Left ventricle myocardium inferior (tissue), 1 donor: Measurements from ENCODE around the gene KCND3. TPM values are rescaled to one million over a fixed set of nuclear protein-coding genes. Genes with fewer than 3 reads are reported as not detected.

ENCODE experiments used
- DNase-seq: peaks from one replicate; pipeline ENCODE4 v3.0.0-alpha.2; 2020
- H3K27ac ChIP-seq: fragments of 200-600 bp; replicated peaks from 2 replicates; pipeline ENCODE4 v1.8.0; 2021
- H3K27me3 ChIP-seq: fragments of 200-600 bp; 2 replicates; pipeline ENCODE4 v1.8.0; 2021; ENCODE audit warnings: low read depth
- H3K36me3 ChIP-seq: fragments of 200-600 bp; 2 replicates; pipeline ENCODE4 v1.8.0; 2021
- H3K4me1 ChIP-seq: fragments of 200-600 bp; 2 replicates; pipeline ENCODE4 v1.8.0; 2021
- H3K4me3 ChIP-seq: fragments of 200-600 bp; 2 replicates; pipeline ENCODE4 v1.8.0; 2021; ENCODE audit warnings: mild to moderate bottlenecking, moderate library complexity
- H3K9me3 ChIP-seq: fragments of 200-600 bp; replicated peaks from 2 replicates; pipeline ENCODE4 v1.8.0; 2021
- intact Hi-C: fragments of 100-400 bp; cut with micrococcal nuclease; formaldehyde crosslinking; loops from one replicate; pipeline ENCODE4 v1.11.0; 2022
- total RNA-seq: library from RNA; stranded (reverse); fragmentation: NEBNext Ultra II Directional; extraction: Animal tissue kit (Norgen Biotek cat#: 25700); gene quantifications from one replicate; pipeline ENCODE4 v1.2.1, GENCODE V29; 2021
- TF ChIP-seq, protein P1 (sequence below): fragments of 200-600 bp; IDR thresholded peaks from 2 replicates; pipeline ENCODE4 v1.8.0; 2021; ENCODE audit warnings: antibody characterized with exemption, mild to moderate bottlenecking, borderline replicate concordance
- donor health status: DM: no; HTN: yes; CAD: no; lungs with severe emphysema.

Gene KCND3
- total RNA-seq, 1 donor from 2014 or later = 19.2 TPM

- no peak overlapping the region for H3K27ac ChIP-seq
- TF ChIP-seq, protein P1, sequence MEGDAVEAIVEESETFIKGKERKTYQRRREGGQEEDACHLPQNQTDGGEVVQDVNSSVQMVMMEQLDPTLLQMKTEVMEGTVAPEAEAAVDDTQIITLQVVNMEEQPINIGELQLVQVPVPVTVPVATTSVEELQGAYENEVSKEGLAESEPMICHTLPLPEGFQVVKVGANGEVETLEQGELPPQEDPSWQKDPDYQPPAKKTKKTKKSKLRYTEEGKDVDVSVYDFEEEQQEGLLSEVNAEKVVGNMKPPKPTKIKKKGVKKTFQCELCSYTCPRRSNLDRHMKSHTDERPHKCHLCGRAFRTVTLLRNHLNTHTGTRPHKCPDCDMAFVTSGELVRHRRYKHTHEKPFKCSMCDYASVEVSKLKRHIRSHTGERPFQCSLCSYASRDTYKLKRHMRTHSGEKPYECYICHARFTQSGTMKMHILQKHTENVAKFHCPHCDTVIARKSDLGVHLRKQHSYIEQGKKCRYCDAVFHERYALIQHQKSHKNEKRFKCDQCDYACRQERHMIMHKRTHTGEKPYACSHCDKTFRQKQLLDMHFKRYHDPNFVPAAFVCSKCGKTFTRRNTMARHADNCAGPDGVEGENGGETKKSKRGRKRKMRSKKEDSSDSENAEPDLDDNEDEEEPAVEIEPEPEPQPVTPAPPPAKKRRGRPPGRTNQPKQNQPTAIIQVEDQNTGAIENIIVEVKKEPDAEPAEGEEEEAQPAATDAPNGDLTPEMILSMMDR = no peak
- H3K9me3 ChIP-seq = no peaks in the 10 kb centered on the region
- intact Hi-C loops = no loop called here
- no peaks in the 10 kb centered on the region for H3K27me3 ChIP-seq
- peaks cover 99% of the 10 kb centered on the region for H3K4me1 ChIP-seq
- H3K4me3 ChIP-seq = no peak overlapping the region
- no peak for DNase-seq
- H3K36me3 ChIP-seq = no peaks in the 10 kb centered on the region
These were observed 111.4 kb downstream of the KCND3 start for GRCh38 chr1:111878091-111878490.

DNA sequence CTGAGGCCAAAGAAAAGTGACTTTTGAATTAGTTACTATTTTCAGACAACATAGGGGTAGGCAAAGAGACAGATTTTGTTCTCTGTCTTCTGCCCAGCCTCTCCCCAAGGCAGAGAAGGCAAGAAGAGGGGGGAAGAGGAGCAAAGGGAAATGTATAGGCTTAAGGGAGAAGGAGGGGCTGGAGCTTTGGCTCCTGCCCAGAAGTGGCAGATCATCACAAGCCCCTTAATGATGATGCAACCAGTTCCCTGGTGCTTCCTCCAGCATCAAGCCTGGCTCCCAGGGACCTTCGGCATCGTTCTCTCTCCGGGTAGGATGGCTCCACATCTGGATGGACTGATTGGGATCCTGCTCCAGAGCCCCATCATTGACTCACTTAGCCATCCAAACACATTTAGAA, 112.8 kb downstream of the KCND3 start:
- Histone ChIP-seq H3K36me3 (no peaks in the 10 kb centered on the region), H3K27ac (peak overlapping the region; percentile 54), H3K4me1 (peaks cover 88% of the 10 kb centered on the region), H3K27me3 (no peaks in the 10 kb centered on the region), H3K9me3 (no peaks in the 10 kb centered on the region), H3K4me3 (no peak overlapping the region)
- no peak for DNase-seq
- intact Hi-C loops = no loop called here
- TF ChIP-seq, protein P1 = no peak

GRCh38 chr1:111875640-111876039, 113.8 kb downstream of the KCND3 start:
- Histone ChIP-seq H3K27ac (peak overlapping the region; percentile 54), H3K4me1 (peaks cover 78% of the 10 kb centered on the region), H3K36me3 (no peaks in the 10 kb centered on the region), H3K27me3 (no peaks in the 10 kb centered on the region), H3K9me3 (no peaks in the 10 kb centered on the region), H3K4me3 (no peak overlapping the region)
- intact Hi-C loops = no loop called here
- DNase-seq = no peak
- TF ChIP-seq, protein P1 = no peak

- Histone ChIP-seq H3K9me3 (no peaks in the 10 kb centered on the region), H3K27me3 (no peaks in the 10 kb centered on the region), H3K4me1 (peaks cover 58% of the 10 kb centered on the region), H3K36me3 (no peaks in the 10 kb centered on the region), H3K4me3 (no peak overlapping the region), H3K27ac (peak overlapping the region; percentile 12)
- intact Hi-C loops = no loop called here
- TF ChIP-seq, protein P1 = no peak
- no peak for DNase-seq
These were observed 115.9 kb downstream of the KCND3 start for GRCh38 chr1:111873460-111874030.

DNA sequence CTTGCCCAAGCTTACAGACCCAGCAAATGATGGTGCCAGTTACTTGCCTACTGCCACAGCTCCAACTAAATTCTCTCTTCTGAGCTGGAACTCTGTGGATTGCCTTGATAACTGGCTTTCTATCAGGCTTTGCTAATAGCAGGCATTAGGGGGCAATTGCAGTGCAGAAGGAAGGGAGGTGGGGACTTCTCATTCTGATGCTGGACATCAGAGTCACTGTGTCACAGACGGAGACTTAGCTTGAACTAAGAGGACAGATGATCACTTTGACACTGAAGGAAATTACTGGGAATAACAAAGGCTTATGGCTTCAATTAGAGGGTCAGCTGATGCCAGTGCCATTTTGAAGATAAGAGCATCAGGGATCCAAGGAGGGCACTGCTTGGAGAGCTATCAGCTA, 119.3 kb downstream of the KCND3 start:
- H3K27ac ChIP-seq = no peak overlapping the region
- TF ChIP-seq, protein P1 = no peak
- no peak for DNase-seq
- intact Hi-C loops = no loop called here
- no peak overlapping the region for H3K4me3 ChIP-seq
- H3K36me3 ChIP-seq = no peaks in the 10 kb centered on the region
- H3K27me3 ChIP-seq = no peaks in the 10 kb centered on the region
- peaks cover 24% of the 10 kb centered on the region for H3K4me1 ChIP-seq
- no peaks in the 10 kb centered on the region for H3K9me3 ChIP-seq
